Measurements from ENCODE around the gene PPP2R5C.

DNA sequence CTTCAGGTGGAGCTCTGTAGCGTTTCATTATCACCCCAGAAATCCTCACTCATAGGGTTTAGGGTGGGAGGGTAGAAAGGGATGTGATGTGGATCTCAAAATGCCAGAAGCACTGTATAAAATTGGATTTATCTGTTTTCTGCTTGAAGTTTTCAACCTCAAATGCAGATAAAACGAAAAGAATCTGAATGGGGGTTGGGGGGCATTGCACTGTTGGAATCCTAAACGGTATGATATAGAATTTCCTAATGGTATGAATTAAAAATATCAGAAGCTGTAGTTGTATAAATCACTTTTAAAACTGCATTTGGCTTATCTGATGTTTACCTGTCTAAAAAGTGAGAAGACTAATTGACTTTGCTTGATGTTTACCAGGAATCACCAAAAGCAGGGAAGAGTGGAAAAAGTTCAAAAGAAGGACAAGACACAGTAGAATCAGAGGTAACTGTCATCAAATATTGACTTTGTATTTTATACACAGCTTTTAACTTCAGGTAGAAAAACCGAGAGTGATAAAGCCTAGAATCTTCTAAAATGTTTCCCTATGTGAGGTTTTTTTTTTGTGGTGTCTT, 1.1 kb downstream of the PPP2R5C start:
- TF ChIP-seq POLR2AphosphoS5 (IDR thresholded peaks at IDR 0.05; ENCODE audit: low read depth, low read length) (no peak), POLR2A (IDR thresholded peaks at IDR 0.05; ENCODE audit: low read depth, low read length) (no peak), PAX5 (IDR thresholded peaks at IDR 0.05; ENCODE audit: insufficient read depth, low read length, severe bottlenecking) (no peak), TAF1 (IDR thresholded peaks at IDR 0.05; ENCODE audit: low read depth, low read length) (no peak), SPI1 (IDR thresholded peaks at IDR 0.05; ENCODE audit: low read depth, low read length) (no peak)
